Melanocyte of skin (primary cell): ENCODE results near the gene TSR3. TPM values are rescaled to one million over a fixed set of nuclear protein-coding genes. Genes with fewer than 3 reads are reported as not detected.

Experiments used
- total RNA-seq, 2 donors: library from RNA; depleted of rRNA; stranded (reverse); fragments of >200 nt; gene quantifications; 2 replicates each; pipeline ENCODE4 v1.2.3, GENCODE V29; 2012

Gene TSR3
- 10 to 100 TPM; 42.7 to 52.3 TPM for total RNA-seq

GRCh38 chr16:1351582-1352362 lies at the start of gene TSR3, which contains the start of gene GNPTG:
TSS of gene TSR3 (minus strand) at chr16:1351878. CDS start at chr16:1351804, 74 bp downstream.
TSS of gene GNPTG (plus strand) at chr16:1351931. CDS start at chr16:1351966, 35 bp downstream.

GRCh38 chr16:1333149-1333812 lies 18.4 kb downstream of the TSR3 start, which contains the start of gene BAIAP3:
TSS of gene BAIAP3 (plus strand) at chr16:1333645. CDS start at chr16:1338550, 4,905 bp downstream.

DNA sequence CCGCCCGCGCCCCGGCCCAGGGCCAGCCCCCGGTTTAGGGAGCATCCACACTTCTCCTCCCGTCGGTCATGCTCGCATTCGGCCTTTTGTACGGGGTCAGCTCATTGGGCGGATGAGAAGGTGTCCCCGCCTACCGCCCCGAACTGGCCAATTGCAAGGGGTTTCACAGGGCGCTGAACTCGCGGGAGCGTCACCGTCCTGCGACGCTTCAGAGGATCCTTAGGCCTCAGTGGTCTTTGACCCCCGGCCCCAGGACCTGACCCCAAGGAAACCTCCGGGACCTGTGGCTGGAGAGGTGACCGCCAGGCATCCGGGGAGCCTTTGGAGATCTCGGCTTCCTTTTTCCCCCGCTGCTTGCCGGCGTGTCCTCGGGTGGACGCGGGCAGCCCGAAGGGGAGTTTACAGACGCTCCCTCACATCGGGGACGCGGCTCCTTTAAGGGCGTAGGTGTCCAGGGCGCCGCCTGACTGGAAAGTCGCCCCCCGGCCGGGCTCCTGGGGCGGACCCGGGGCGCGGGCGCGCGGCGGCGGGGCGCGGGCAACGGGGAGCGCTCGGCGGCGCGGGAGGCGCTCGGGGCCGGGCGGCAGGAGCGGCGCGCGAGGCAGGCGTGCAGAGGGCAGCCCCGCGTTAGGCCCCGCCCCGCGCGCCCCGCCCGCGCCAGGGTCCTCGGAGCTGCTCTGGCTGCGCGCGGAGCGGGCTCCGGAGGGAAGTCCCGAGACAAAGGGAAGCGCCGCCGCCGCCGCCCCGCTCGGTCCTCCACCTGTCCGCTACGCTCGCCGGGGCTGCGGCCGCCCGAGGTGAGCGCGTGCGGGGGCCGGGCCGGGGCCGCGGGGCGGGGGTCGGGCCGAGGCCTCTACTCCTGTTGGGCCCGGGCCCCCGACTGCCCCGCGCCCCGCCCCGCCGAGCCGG lies 42.4 kb downstream of the TSR3 start, which contains the start of gene UBE2I:
TSS of gene UBE2I (plus strand) at position 660 of the 909 bp plus-strand sequence. CDS start 4,395 bp downstream, outside the sequence.

Other genes with a start within 250 kb of the TSR3 start
- gene CACNA1H, start 198.8 kb downstream of the TSR3 start, total RNA-seq = 1 to 10 TPM in 1 of 2 donors, under 1 TPM in 1; under 0.01 to 1.7 TPM
- not detected for gene TPSG1, start 126.6 kb downstream of the TSR3 start, total RNA-seq
- not detected for gene TPSB2, start 121.7 kb downstream of the TSR3 start, total RNA-seq
- not detected for gene TPSAB1, start 111.2 kb downstream of the TSR3 start, total RNA-seq
- gene TPSD1, start 95.8 kb downstream of the TSR3 start, total RNA-seq = not detected
- gene UBE2I, start 42.2 kb downstream of the TSR3 start, total RNA-seq = 10 to 100 TPM; 50.9 to 69.9 TPM
- gene BAIAP3, start 18.2 kb downstream of the TSR3 start, total RNA-seq = under 1 TPM in 1 of 2 donors, not detected in 1; 0.34 TPM
- 10 to 100 TPM; 28.3 to 47.5 TPM for gene GNPTG, start 53 bp upstream of the TSR3 start, total RNA-seq
- gene UNKL, start 62.8 kb upstream of the TSR3 start, total RNA-seq = 1 to 10 TPM; 7.0 to 7.2 TPM
- 10 to 100 TPM in 1 of 2 donors, 1 to 10 TPM in 1; 9.3 to 17.3 TPM for gene UQCC4, start 68.9 kb upstream of the TSR3 start, total RNA-seq
- gene PERCC1, start 79.2 kb upstream of the TSR3 start, total RNA-seq = not detected
- gene CCDC154, start 92.7 kb upstream of the TSR3 start, total RNA-seq = 1 to 10 TPM in 1 of 2 donors, under 1 TPM in 1; 0.67 to 2.8 TPM
- gene CLCN7, start 123.2 kb upstream of the TSR3 start, total RNA-seq = 100 to 1,000 TPM; 476 to 523 TPM
- gene PTX4, start 137.1 kb upstream of the TSR3 start, total RNA-seq = under 1 TPM; under 0.01 to 0.34 TPM
- gene TELO2, start 141.5 kb upstream of the TSR3 start, total RNA-seq = 10 to 100 TPM; 21.7 to 28.6 TPM
- 10 to 100 TPM in 1 of 2 donors, 1 to 10 TPM in 1; 1.7 to 10.3 TPM for gene TMEM204, start 181.8 kb upstream of the TSR3 start, total RNA-seq